Measurements from ENCODE around the gene GRM7.

DNA sequence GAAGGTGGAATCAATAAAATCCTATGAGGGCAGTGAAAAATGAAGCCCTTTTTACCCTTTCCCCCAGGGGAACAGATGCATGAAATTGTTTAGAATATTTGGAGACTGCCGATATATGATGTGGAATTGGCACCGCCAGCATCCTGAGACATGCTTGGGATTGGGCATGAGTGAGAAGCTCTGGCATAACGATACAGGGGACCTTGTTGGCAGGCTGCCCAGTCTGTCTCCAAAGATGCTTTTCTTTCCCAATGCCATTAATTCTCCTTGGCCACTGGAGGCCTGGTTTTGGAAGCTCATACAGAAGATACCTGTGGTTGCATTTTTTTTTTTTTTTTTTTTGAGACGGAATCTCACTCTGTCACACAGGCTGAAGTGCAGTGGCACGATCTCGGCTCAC is 840.1 kb downstream of the GRM7 start:
- TF ChIP-seq CTCF (IDR thresholded peaks at IDR 0.05) (no peak), POLR2AphosphoS5 (IDR thresholded peaks at IDR 0.05) (no peak)
